ENCODE results near the gene RPS6KA5.

DNA sequence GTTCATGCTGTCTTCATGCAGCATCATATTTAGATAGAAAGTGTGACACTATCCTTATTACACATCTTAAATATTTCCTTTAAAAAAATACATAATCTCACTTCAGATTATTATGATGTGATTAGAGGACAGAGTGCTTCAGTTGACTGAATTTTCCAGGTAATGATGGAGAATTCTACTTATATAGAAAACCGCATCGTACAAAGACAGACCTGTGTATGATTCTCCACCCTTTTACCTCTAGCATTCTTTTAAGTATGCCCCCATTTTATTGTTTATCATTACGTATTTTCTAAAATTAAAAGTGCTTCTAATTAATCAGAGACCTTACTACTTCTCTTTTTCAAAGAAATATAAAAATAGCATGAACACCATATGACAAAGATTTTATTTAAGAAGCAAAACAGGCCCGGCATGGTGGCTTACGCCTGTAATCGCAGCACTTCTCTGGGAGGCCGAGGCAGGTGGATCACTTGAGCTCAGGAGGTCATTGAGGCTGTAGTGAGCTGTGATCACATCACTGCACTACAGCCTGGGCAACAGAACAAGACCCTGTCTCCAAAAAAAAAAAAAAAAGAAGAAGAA is 13.9 kb downstream of the RPS6KA5 start:
- TF ChIP-seq POLR2A (IDR thresholded peaks at IDR 0.05): no peak
- TF ChIP-seq, protein P1, sequence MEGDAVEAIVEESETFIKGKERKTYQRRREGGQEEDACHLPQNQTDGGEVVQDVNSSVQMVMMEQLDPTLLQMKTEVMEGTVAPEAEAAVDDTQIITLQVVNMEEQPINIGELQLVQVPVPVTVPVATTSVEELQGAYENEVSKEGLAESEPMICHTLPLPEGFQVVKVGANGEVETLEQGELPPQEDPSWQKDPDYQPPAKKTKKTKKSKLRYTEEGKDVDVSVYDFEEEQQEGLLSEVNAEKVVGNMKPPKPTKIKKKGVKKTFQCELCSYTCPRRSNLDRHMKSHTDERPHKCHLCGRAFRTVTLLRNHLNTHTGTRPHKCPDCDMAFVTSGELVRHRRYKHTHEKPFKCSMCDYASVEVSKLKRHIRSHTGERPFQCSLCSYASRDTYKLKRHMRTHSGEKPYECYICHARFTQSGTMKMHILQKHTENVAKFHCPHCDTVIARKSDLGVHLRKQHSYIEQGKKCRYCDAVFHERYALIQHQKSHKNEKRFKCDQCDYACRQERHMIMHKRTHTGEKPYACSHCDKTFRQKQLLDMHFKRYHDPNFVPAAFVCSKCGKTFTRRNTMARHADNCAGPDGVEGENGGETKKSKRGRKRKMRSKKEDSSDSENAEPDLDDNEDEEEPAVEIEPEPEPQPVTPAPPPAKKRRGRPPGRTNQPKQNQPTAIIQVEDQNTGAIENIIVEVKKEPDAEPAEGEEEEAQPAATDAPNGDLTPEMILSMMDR (IDR thresholded peaks at IDR 0.05): no peak

Data from gastroesophageal sphincter (tissue), 3 donors.